Measurements from ENCODE around the gene SPTLC2.

GRCh38 chr14:77580964-77581505 is 35.4 kb downstream of the SPTLC2 start:
- TF ChIP-seq CTCF (IDR thresholded peaks at IDR 0.05) (no peak), POLR2A (IDR thresholded peaks at IDR 0.05) (no peak)

Measured in body of pancreas (tissue), 4 donors.